Activated CD8-positive, alpha-beta memory T cell treated with anti-CD3 and anti-CD28 coated beads for 1 hour (primary cell): ENCODE results near the gene ARSA.

Source experiments
- DNase-seq, 2 donors: peaks; one replicate each; pipeline ENCODE4 v3.0.0-alpha.2; 2020; ENCODE audit warnings: low read depth in 1 of 2; ENCODE audit errors: extremely low read depth in 1 of 2

Gene ARSA

DNA sequence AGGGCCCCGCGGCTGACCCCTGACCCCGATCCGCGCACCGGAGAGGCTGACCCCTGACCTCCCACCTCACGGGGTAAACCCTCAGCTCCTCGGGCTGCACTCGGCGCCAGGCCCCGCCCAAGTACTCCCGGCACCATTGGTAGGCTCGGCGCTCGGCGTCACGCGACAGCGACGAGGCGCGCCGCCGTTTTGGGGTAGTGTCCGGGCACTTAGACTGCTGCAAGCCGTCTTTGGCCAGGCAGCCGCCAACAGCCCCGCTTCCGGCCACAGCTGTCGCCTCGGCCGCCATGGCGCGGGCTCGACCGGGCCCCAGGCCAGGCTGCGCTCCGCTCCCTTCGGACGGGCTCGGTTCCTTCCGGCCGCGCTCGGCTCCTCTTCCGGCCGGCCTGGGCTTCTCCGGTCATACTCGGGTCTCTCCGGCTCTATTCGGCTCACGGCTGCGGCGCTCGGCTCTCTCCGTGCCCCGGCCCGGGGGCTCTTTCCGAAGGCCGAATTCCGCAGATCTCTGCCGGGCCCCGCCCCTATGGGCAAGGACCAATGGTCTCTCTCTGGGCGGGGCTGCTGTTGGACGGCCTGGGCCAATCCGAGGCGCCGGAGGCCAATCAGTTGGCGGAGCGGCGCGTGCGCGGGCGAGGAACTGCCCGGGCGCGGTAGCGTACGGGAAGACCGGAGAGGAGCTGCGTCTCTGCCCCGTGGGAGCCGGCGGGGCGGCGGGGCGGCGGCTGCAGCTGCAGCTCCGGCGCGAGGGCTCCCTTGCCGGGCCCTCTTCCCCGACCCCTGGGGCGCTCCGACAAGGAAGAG is 45.3 kb downstream of the ARSA start, which contains the start of gene CHKB:
CHKB (minus strand) TSS at position 357 of the 801 bp plus-strand sequence; CDS start at position 289, 68 bp downstream.
- DNase-seq: peak; percentile 93 to 97

DNA sequence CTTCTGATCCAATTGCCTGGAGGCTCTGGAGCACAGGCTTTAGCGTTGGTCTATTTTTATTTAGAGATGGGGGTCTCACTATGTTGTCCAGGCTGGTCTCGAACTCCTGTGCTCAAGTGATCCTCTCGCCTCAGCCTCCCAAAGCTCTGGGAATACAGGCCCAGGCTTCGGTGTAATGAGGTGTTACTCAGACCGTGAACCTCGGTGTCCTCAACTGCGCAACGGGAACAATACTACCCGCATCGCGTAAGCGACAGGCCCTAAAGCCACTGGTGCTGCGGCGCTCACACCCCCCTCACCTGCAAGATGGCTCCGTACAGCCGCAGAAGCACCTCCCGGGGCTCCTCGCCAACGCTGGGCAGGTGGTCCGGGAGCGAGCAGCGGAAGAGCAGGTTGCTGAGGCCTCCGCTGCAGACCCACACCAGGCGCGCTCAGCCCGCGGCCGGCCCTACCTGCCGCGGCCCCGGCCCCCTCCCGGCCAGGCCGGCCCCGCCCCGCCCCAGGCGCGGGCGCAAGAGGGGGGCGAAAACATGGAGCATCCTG is 45.9 kb downstream of the ARSA start:
- peak in 1 of 2 donors; percentile 22 for DNase-seq

DNA sequence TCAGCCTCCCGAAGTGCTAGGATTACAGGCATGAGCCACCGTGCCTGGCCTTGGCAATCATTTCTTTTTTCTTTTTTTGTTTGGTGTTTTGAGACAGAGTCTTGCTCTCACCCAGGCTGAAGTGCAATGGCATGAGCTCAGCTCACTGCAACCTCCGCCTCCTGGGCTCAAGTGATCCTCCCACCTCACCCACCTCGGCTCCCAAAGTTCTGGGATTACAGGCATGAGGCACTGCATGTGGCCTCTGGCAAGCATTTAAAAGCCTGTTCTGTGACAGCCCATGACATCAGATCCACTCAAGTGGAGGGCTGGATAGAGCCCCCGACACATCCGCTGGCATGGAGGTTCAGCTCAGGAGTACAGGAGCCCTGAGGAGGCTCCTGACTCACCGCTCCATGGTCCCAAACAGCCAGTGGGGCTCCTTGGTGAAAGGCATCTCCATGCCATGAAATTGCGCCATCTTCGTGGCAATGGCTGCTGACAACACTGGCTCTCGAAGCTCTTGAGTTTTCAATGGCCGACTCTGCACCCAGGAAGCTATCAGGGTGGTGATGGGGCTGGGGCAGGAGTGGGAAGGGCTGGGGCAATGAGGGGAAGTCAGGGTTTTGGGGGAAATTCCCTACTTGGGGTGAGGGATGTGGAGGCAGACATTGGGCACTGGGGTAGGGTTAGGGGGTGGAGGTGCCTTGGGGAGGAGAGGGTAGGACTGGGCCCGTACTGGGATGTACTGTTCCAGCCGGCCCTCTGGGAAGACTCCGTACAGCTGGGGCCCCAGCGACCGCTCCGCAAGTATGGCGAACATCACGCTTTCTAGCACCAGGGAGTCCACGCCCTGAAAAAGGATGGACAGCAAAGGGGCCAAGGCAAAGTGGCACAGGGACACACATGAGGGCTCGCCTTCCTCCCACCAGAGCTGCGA is 46.7 kb downstream of the ARSA start:
- no peak for DNase-seq

DNA sequence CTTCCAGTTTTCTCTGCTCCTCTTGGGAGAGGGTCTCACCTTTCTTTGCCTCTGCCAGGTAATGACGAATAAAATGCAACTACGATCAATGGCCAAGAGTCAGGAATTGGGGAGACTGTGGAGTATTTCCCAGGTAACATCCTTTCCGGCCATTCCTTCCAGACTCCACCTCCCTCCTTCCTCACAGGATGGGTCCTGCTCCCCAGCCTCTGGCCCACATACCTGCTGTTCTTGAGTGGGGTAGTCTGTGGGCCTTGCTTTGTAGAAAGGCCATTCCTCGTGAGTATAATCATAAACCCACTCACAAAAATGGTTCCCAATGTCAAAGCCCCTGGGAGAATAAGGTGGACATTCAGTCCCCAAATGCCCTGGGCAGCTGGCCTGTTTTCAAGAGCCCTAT is 48.2 kb downstream of the ARSA start:
- no peak for DNase-seq

DNA sequence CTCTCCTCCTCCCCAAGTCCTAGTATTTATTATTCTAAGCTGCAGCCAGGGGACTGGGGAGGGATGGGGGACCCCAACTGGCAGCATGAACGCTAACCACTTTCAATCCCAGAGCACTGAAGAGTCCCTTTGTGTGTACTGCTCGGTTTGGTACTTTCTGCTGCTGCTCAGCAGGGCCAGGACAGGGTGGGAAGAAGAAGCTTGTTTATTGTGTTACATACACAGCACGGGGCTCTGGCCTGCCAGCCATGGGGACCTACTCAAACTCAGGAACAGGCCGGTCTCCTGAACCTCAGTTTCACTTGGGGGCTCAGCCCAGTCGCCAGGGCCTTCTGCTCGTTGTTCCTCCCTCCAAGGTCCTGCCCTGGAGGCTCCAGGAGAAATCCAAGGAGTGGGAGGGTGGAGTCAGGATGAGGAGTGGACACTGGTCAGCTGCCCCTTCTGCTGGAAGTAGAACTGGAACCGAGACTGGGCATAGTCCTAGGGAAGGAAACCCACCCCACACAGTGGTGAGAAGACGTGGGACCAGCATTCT is 49.1 kb downstream of the ARSA start:
- DNase-seq: no peak

DNA sequence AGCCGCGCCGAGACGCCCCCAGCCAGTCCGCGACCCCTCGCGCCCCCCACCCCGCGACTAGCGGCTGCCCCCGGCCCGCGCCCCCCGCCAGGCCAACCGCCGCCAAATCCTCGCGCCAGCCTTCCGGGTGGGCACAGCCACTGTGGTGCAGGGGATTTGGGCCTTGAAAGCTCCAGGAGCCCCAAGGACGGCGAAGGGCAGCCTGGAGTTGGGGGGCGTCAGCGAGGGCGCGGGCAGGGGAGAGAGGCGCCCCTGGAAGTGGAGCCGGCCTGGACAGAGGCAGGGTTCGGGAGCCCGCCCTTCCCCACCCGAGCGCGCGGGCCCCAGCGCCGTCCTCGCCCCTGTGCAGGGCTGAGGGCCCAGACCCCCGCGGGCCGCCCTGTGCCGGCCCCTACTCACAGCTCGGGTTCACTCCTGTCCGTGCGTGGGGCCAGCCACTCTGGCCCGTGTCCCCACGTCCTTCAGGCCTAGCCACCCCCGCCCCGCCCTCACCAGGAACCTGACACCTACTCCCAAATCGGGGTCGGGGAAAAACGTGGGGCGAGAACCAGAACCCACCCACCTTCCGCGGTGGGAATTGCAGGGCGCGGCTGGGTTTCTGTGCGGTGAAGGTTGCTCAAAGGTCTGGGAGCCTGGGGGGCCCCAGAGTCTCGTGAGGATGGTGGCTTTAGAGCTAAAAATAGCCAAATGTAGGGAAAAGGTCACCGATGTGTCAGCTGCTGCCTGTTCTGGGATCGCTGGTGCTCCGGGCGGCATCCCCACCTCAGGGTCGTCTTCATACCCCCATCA is 49.8 kb downstream of the ARSA start, which contains the start of gene CPT1B:
CPT1B (minus strand) TSS at position 441 of the 789 bp plus-strand sequence. CDS start 512 bp downstream, outside the sequence.
- no peak for DNase-seq

DNA sequence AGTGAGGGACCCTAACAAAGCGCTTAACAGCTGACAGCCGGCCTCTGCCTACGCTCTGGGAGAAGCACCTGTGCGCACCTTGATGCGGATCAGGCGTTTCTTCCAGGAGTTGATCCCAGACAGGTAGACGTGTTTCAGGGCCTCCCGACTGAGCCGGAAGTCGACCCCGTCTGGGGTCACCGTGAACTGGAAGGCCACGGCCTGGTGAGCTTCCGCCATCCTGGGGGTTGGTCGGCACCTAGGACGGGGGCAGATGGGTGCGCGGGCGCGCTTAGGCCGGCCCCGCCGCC is 50.3 kb downstream of the ARSA start:
- DNase-seq: no peak

DNA sequence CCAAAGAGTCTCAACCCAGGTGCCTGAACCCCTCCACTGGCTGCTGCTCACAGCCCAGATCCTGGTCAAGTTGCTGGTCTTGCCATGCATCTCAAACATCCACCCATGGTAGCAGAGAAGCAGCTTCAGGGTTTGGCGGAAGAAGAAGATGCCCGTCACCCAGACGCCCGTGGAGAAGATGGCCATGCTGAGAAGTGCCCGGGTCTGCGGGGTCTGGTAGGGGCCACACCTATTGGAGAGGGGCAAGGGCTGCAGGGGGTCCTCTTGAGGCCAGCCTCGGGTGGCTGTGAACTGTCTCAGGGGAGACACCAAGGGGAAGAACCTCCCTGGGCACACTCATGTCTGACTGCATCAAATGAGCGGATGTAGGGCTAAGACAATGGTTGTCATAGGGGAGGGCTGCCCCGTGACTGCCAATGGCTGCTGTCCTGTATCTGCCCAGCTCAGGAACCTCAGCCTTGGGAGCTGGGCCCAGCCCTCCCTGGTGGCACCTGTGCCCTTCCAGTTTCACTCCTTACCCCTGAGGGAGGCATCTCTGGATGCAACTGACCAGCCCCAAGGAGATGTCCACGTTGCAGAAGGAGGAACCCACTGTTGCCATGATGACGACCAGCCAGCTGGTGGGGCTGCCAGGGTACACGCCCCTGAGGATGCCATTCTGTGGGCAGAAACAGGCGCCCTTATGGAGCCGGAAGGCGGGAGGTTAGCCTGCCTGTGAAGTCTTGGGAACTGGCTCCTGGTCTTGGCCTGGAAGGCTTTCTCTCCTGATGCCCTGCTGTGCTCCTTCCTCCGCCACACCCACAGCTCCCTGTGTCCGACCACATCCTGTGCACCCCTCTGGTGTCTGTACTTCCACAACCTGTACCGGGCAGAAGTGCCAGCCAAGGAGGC is 50.9 kb downstream of the ARSA start:
- no peak for DNase-seq

DNA sequence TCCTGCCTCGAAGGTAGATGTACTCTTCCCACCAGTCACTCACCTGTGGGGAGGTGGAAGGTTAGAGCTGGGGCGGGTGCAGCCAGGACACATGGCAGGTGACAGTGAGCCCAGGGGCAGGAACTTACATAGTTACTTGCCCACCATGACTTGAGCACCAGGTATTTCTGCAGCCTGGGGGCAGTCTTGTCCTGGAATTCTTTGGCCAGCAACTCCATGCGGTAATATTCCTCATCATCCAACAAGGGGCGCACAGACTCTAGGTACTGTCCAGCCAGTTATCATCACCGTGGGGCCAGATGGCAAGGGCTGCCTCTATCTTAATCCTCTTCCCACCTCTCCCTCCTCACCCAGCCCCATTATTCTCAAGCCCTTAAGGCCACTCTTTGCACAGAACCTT is 51.9 kb downstream of the ARSA start:
- DNase-seq: no peak

DNA sequence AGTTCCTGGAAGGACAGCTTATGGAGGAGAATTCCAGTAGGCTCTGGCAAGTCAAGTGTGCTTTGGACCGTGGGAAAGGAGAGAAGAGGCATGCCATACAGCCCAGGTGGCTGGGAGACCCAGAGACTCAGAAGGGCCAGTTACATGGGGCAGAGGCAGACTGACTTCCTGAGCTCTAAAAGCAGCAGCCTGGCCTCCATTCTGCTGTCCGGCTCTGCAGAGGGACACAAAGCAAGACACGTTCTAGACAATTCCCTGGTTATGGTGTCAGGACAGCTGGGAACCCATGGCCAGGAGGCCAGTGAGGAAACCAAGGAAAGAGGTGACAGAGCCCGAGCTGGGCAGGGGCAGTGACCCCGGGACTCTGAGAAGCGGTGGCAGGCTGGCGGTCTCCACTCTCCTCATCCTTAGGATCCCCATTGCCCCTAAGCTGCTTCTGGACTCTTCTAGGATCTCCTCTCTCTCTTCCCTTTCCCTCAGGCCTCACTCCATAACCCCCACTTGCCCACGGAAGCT is 52.5 kb downstream of the ARSA start:
- no peak for DNase-seq
